Measurements from ENCODE around the gene ZBTB16. TPM values are rescaled to one million over a fixed set of nuclear protein-coding genes. Genes with fewer than 3 reads are reported as not detected.

The ZBTB16 gene
- total RNA-seq, 1 donor from 2014 or later, result 39.4 TPM

GRCh38 chr11:114121138-114121537, 61.6 kb downstream of the ZBTB16 start:
- no peak for DNase-seq (ENCODE audit: low read depth, low spot score)
- Mint-ChIP-seq H3K27ac (ENCODE audit: unreplicated experiment) (no peak overlapping the region), H3K27me3 (ENCODE audit: low read depth) (no peaks in the 10 kb centered on the region), H3K4me3 (no peak overlapping the region), H3K4me1 (peaks cover 68% of the 10 kb centered on the region), H3K9me3 (no peaks in the 10 kb centered on the region), H3K36me3 (ENCODE audit: low read depth) (peaks cover 7% of the 10 kb centered on the region)
- TF ChIP-seq, protein P1, sequence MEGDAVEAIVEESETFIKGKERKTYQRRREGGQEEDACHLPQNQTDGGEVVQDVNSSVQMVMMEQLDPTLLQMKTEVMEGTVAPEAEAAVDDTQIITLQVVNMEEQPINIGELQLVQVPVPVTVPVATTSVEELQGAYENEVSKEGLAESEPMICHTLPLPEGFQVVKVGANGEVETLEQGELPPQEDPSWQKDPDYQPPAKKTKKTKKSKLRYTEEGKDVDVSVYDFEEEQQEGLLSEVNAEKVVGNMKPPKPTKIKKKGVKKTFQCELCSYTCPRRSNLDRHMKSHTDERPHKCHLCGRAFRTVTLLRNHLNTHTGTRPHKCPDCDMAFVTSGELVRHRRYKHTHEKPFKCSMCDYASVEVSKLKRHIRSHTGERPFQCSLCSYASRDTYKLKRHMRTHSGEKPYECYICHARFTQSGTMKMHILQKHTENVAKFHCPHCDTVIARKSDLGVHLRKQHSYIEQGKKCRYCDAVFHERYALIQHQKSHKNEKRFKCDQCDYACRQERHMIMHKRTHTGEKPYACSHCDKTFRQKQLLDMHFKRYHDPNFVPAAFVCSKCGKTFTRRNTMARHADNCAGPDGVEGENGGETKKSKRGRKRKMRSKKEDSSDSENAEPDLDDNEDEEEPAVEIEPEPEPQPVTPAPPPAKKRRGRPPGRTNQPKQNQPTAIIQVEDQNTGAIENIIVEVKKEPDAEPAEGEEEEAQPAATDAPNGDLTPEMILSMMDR (conservative IDR thresholded peaks at IDR 0.05), result no peak

- TF ChIP-seq, protein P1 (conservative IDR thresholded peaks at IDR 0.05), result no peak
- Mint-ChIP-seq H3K27ac (ENCODE audit: unreplicated experiment) (no peak overlapping the region), H3K36me3 (ENCODE audit: low read depth) (peaks cover 12% of the 10 kb centered on the region), H3K9me3 (peaks cover 4% of the 10 kb centered on the region), H3K4me3 (no peak overlapping the region), H3K27me3 (ENCODE audit: low read depth) (no peaks in the 10 kb centered on the region), H3K4me1 (peaks cover 66% of the 10 kb centered on the region)
- DNase-seq (ENCODE audit: low read depth, low spot score), result no peak
These were observed 62.4 kb downstream of the ZBTB16 start for GRCh38 chr11:114121804-114122504.

DNA sequence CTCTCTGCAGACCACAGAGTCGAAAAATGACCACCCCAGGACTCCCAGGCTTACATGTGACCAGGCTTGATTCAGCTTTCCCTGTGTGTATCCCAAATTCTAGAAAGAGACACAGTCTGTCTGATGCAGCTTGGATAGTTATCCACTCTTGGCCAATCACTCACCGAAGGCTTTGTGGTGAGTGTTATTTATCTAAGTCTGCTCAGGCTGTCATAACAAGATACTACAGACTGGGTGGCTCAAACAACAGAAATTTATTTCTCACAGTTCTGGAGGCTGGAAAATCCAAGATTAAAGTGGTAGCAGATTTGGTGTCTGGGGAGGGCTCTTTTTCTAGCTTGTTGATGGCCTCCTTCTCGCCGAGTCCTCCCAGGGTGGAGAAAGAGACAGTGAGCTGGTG, 63.2 kb downstream of the ZBTB16 start:
- Mint-ChIP-seq H3K4me3 (no peak overlapping the region), H3K36me3 (ENCODE audit: low read depth) (peaks cover 17% of the 10 kb centered on the region), H3K4me1 (peaks cover 64% of the 10 kb centered on the region), H3K27me3 (ENCODE audit: low read depth) (no peaks in the 10 kb centered on the region), H3K9me3 (peaks cover 4% of the 10 kb centered on the region), H3K27ac (ENCODE audit: unreplicated experiment) (no peak overlapping the region)
- TF ChIP-seq, protein P1 (conservative IDR thresholded peaks at IDR 0.05), result no peak
- DNase-seq (ENCODE audit: low read depth, low spot score), result no peak

DNA sequence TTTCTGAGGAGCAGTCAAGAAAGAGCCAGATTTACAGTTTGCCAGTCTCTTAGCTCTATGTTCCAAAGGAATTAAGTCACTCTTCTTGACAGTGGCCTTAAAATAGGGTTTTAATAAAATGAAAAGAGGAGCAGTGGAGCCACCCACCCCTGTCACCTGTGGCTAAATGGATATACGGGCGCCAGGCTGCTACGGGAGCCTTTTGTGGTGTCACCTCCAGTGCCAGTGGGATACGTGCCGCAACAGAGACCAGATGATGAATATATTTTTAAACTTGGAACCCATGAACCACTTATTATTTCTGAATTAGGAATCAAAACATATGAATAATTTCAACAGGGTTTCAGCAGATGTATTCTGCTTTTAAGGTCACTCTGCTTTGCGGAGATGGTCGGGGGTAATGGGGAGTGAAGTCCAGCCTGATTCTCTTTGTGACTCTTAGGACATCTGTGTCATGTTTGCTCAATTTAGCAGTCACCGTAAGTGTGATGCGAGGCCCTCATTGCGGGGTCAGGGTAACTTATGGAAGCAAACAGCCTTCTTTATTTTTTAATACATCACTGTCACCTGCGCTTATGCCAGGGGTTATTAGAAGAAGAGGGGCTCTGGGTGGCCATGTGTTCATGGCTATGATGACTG, 64.3 kb downstream of the ZBTB16 start:
- peaks cover 56% of the 10 kb centered on the region for H3K4me1 Mint-ChIP-seq
- H3K27ac Mint-ChIP-seq (ENCODE audit: unreplicated experiment), result no peak overlapping the region
- H3K9me3 Mint-ChIP-seq, result peaks cover 4% of the 10 kb centered on the region
- no peak for DNase-seq (ENCODE audit: low read depth, low spot score)
- no peaks in the 10 kb centered on the region for H3K27me3 Mint-ChIP-seq (ENCODE audit: low read depth)
- peaks cover 17% of the 10 kb centered on the region for H3K36me3 Mint-ChIP-seq (ENCODE audit: low read depth)
- H3K4me3 Mint-ChIP-seq, result no peak overlapping the region
- TF ChIP-seq, protein P1 (conservative IDR thresholded peaks at IDR 0.05), result no peak

DNA sequence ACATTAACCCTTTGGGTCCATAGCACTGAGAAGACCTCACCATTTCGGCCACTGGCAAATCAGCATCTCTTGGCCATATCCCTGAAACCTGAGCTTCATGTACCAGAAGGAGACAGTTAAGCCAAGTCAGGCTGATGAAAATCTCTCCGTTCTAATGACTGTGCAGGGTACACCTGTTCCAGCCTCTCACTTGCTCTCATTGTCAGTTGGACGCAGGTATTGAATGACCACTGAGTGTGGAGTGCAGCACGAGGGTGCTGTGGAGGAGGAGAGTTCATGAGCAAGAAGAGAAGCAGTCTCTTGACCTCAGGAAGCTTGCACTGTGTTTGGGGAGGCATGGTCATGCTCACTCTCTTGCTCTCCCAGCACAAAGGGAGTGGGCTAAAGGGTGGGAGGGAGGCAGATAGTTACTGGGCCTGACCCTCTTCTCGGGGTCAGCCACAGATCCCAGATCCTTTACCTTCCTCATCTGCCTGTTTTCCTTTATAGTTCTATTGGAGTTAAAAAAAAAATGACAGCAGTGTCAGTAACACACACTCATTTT, 65.2 kb downstream of the ZBTB16 start:
- peaks cover 4% of the 10 kb centered on the region for H3K9me3 Mint-ChIP-seq
- no peak for DNase-seq (ENCODE audit: low read depth, low spot score)
- peaks cover 17% of the 10 kb centered on the region for H3K36me3 Mint-ChIP-seq (ENCODE audit: low read depth)
- no peak overlapping the region for H3K27ac Mint-ChIP-seq (ENCODE audit: unreplicated experiment)
- TF ChIP-seq, protein P1 (conservative IDR thresholded peaks at IDR 0.05), result no peak
- no peaks in the 10 kb centered on the region for H3K27me3 Mint-ChIP-seq (ENCODE audit: low read depth)
- H3K4me1 Mint-ChIP-seq, result peaks cover 63% of the 10 kb centered on the region
- H3K4me3 Mint-ChIP-seq, result no peak overlapping the region
